ENCODE results near the gene STK32A. TPM values are rescaled to one million over a fixed set of nuclear protein-coding genes. Genes with fewer than 3 reads are reported as not detected.
A peak's percentile ranks its signal among the peaks of the same experiment; 100 is the strongest.

The STK32A gene
- total RNA-seq, 1 experiment from 2014 or later = 1.3 TPM

DNA sequence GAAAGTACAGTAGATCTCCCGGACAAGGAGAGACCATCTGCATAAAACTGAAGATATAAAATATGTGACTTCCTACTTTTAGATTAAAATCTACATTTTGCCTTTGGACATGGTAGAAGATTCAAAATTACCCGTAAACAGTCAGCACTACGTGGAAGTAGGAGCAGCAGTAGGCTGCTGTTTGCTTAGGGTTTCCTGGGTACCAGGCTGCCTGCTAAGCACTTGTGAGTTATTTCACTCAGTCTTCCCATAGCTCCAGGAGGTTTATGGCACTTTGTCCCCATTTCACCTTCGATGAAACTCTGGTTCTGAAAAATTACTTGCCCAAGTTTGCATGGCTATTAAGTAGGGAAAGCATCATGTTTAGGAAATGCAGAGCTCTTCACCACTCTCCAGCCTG lies 92.6 kb downstream of the STK32A start:
- Histone ChIP-seq H4K91ac (ENCODE audit: insufficient read length, low read depth, low read length) (no peak overlapping the region), H3K14ac (ENCODE audit: insufficient read depth, low read length) (no peak overlapping the region), H4K8ac (replicated peaks; ENCODE audit: insufficient read length, low read depth, low read length) (no peak overlapping the region), H3K79me1 (ENCODE audit: insufficient read depth, low read depth, low read length, poor library complexity, severe bottlenecking) (no peaks in the 10 kb centered on the region), H3K4me1 (ENCODE audit: insufficient read depth, low read length) (peaks cover under 1% of the 10 kb centered on the region; the same call in 1 of the 2 replicates), H2BK15ac (ENCODE audit: low read depth, low read length) (no peak overlapping the region), H3K56ac (ENCODE audit: insufficient read length, low read depth, low read length) (no peak overlapping the region), H3K18ac (ENCODE audit: insufficient read length, low read depth, low read length) (no peak overlapping the region), H2BK20ac (ENCODE audit: low read depth, low read length, poor library complexity, severe bottlenecking) (no peak overlapping the region), H3K23me2 (ENCODE audit: insufficient read length, low read depth, low read length, poor library complexity, severe bottlenecking) (no peaks in the 10 kb centered on the region), H3K79me2 (ENCODE audit: insufficient read depth, low read length) (no peaks in the 10 kb centered on the region), H2BK5ac (ENCODE audit: insufficient read length, low read length) (no peak overlapping the region), H3K23ac (ENCODE audit: insufficient read length, low read depth, low read length) (peak overlapping the region; percentile 36), H4K20me1 (ENCODE audit: control insufficient read depth, insufficient read depth, insufficient read length) (no peaks in the 10 kb centered on the region), H3K9me3 (ENCODE audit: control insufficient read depth, low read depth, low read length) (no peaks in the 10 kb centered on the region), H2BK120ac (ENCODE audit: low read depth, low read length, poor library complexity, severe bottlenecking) (no peak overlapping the region), H3K27ac (ENCODE audit: insufficient read length, low read depth, low read length) (no peak overlapping the region), H3K4ac (ENCODE audit: low read depth, low read length) (no peak overlapping the region), H2AFZ (ENCODE audit: low read length) (no peak overlapping the region), H4K5ac (ENCODE audit: insufficient read length, low read depth, low read length) (no peak overlapping the region), H3T11ph (ENCODE audit: low read length) (no peak overlapping the region), H2BK12ac (ENCODE audit: insufficient read length, low read depth, low read length) (no peak overlapping the region), H3K27me3 (ENCODE audit: insufficient read depth, low read length) (no peaks in the 10 kb centered on the region), H3K4me2 (ENCODE audit: insufficient read depth, insufficient read length, low read length) (no peak overlapping the region), H3K9ac (ENCODE audit: extremely low read depth, insufficient read length, low read length) (no peak overlapping the region), H2AK5ac (ENCODE audit: insufficient read length, low read length) (no peak overlapping the region)
- H3K36me3 Mint-ChIP-seq (ENCODE audit: insufficient read depth in 1 of 3, low read depth in 3 of 3) = peaks cover 0 to 6% (median 0%) of the 10 kb centered on the region in 3 experiments; a peak in 2 of 7 replicates
- H3K4me1 Mint-ChIP-seq = peaks cover 9 to 18% of the 10 kb centered on the region in 2 experiments
- TF ChIP-seq, protein P1, sequence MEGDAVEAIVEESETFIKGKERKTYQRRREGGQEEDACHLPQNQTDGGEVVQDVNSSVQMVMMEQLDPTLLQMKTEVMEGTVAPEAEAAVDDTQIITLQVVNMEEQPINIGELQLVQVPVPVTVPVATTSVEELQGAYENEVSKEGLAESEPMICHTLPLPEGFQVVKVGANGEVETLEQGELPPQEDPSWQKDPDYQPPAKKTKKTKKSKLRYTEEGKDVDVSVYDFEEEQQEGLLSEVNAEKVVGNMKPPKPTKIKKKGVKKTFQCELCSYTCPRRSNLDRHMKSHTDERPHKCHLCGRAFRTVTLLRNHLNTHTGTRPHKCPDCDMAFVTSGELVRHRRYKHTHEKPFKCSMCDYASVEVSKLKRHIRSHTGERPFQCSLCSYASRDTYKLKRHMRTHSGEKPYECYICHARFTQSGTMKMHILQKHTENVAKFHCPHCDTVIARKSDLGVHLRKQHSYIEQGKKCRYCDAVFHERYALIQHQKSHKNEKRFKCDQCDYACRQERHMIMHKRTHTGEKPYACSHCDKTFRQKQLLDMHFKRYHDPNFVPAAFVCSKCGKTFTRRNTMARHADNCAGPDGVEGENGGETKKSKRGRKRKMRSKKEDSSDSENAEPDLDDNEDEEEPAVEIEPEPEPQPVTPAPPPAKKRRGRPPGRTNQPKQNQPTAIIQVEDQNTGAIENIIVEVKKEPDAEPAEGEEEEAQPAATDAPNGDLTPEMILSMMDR (conservative IDR thresholded peaks at IDR 0.05) = no peak
- no peak overlapping the region for H3K4me3 Mint-ChIP-seq
- DNase-seq = no peak
- WGBS (ENCODE audit: extremely low coverage, insufficient read length, low lambda C conversion rate) = no CpG with 5 or more reads among the region's 4 CpGs
- no peaks in the 10 kb centered on the region for H3K27me3 Mint-ChIP-seq (ENCODE audit: low read depth)
- no peak overlapping the region; a peak in 1 of 7 replicates for H3K27ac Mint-ChIP-seq
- H3K9me3 Mint-ChIP-seq = no peaks in the 10 kb centered on the region

Measured in H9 (cell line).